H1 (cell line): Measurements from ENCODE around the gene EXT2.

Experiments used
- CTBP2 ChIP-seq: IDR thresholded peaks from 2 replicates; pipeline ENCODE4 v1.7.0; 2011; ENCODE audit warnings: borderline replicate concordance, mild to moderate bottlenecking, moderate library complexity, mixed read lengths, low read length; ENCODE audit not compliant: insufficient read depth, insufficient read length
- CTCF ChIP-seq, 3 experiments: IDR thresholded peaks; 1 replicate in 2 of 3; 2 replicates in 1 of 3; pipeline versions ENCODE4 v1.5.1 to v1.6.1; 2011; ENCODE audit warnings: low read length in 3 of 3, mild to moderate bottlenecking in 3 of 3, inconsistent platforms in 2 of 3, low read depth in 1 of 3, moderate library complexity in 1 of 3; ENCODE audit not compliant: insufficient read depth in 1 of 3; ENCODE audit errors: control extremely low read depth in 1 of 3
- EZH2 ChIP-seq: fragments of 200-600 bp; sonication (generic); IDR thresholded peaks from 2 replicates; pipeline ENCODE4 v1.7.1; 2012; ENCODE audit warnings: low read depth, mild to moderate bottlenecking, moderate library complexity, low read length, inconsistent platforms; ENCODE audit not compliant: severe bottlenecking
- HDAC6 ChIP-seq: IDR thresholded peaks from one replicate; pipeline ENCODE4 v1.7.1; 2012; ENCODE audit warnings: low read depth, mild to moderate bottlenecking, inconsistent platforms, low read length, moderate library complexity
- MAX ChIP-seq: IDR thresholded peaks from 2 replicates; pipeline ENCODE4 v1.6.1; 2012; ENCODE audit warnings: inconsistent platforms
- POLR2AphosphoS5 ChIP-seq: IDR thresholded peaks from 2 replicates; pipeline ENCODE4 v1.6.1; 2011; ENCODE audit warnings: low read depth, low read length

GRCh38 chr11:44113572-44113971 is 18.1 kb downstream of the EXT2 start:
- TF ChIP-seq EZH2 (no peak), CTCF (IDR thresholded peaks at IDR 0.05; ENCODE audit: control extremely low read depth in 1 of 3, insufficient read depth in 1 of 3, low read depth in 1 of 3, low read length in 3 of 3) (no peak), CTBP2 (no peak), POLR2AphosphoS5 (no peak), MAX (no peak), HDAC6 (no peak)
